HG03342 (cell line): Measurements from ENCODE around the gene ZNF436.
A peak's percentile ranks its signal among the peaks of the same experiment; 100 is the strongest.
"Not testable (repeated sequence)": the region's sequence is repeated elsewhere in the genome, so short reads cannot be mapped to it uniquely, and the experiment has no call there.

Experiments used
- ATAC-seq: cut with Tn5 transposase; IDR thresholded peaks from one replicate; pipeline ENCODE4 v1.9.1; 2021; ENCODE audit warnings: mild to moderate bottlenecking, moderate library complexity; ENCODE audit not compliant: unreplicated experiment

ZNF436 gene

GRCh38 chr1:23393706-23394105, 24.1 kb upstream of the ZNF436 start:
- ATAC-seq = no peak

- no peak for ATAC-seq
Measured at GRCh38 chr1:23392125-23392855, 22.7 kb upstream of the ZNF436 start.

GRCh38 chr1:23389837-23390321, 20.2 kb upstream of the ZNF436 start:
- no peak for ATAC-seq

DNA sequence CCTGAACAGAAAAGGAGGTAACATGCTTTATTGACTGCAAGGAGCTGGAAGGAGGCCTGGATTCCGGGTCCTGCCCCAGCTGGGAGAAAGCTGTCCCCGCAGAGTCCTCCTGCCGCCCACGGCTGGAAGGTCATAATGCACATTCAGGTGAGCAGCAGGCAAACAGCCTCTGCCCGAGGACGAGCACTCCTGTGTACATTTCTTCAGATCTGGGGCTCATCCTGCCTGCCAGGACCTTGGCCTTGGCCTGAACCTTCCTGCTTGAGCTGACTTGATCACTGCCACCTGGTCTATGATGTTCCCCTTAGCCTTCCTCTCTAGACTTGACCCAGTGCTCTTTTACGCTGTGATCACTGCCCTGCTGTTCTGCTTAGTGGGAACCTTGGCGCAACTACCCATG, 17.9 kb upstream of the ZNF436 start:
- no peak for ATAC-seq

DNA sequence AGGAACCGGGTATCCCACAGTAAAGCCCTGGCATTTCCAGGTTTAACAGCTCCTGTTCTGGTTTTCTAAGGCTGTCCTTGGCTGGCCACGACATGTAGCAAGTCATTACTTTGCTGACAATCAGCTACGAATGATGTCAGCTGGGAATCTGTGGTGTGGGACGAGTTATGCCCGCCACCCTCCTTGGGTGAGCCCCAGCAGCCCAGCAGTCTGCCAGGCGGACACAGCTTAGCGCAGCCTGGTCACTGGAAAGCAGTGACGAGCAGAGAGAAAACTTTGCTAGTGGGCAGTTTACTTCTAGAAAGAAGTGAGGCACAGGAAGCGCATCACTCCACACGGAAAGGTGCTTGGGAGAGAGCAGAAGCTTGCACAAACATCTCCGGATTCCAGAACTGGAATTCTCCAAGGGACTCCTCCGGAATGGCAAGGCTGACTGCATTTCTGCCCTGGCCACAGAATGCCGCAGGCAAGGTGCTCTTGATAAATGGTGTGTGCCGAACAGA, 15.5 kb upstream of the ZNF436 start:
- no peak for ATAC-seq

GRCh38 chr1:23384312-23385058, 14.8 kb upstream of the ZNF436 start:
- no peak for ATAC-seq

- ATAC-seq = no peak
Measured at GRCh38 chr1:23383577-23384311, 14.1 kb upstream of the ZNF436 start.

DNA sequence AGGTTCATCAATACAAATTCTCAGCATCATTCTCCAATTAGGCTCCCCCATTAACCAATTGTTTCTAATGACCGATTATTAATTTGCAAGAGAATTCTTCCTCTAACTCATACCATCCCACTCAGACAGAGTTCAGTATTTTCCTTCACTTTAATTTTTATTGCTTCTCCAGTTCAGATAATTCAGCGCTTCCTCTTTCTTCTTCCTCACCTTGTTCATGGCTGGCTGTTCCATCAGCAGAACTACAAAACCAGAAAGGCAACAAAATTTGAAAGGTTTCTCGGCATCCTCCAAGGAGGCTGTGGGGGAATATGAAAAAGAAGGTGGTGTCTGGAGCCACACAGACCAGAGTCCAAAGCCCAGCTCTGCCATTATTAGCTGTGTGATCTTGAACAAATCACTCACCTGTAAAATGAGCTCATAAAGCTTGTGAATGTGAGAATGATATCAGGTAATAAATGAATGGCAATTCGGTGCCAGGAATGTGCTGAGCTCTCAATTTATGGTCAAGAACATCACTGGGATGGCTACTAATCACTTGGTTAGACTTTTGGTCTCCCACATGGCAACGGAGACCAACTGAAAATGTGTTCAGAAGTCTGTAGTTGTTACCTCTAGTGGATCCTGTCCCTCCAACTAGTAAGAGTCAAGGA, 11.7 kb upstream of the ZNF436 start:
- ATAC-seq = no peak

DNA sequence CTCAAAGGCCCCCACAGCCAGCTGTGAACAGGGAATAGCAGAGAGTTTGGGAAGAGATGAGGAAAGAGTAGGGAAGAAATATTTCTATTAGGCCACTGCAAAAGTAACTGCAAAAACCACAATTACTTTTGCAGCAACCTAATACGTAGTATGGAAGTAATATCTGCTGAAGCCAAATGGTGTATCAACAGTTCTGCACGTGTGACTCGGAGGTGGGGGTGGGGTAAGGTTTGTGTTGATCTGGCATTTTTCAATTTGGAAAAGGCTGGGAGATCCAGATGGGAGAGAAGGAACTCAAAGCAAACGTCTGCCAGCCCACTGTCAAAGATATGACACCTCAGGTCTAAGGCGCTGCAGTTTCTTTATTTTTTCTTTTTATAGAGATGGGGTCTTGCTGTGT, 11.1 kb upstream of the ZNF436 start:
- no peak for ATAC-seq

- ATAC-seq = not testable (repeated sequence)
Measured at GRCh38 chr1:23380236-23380635, 10.6 kb upstream of the ZNF436 start.

DNA sequence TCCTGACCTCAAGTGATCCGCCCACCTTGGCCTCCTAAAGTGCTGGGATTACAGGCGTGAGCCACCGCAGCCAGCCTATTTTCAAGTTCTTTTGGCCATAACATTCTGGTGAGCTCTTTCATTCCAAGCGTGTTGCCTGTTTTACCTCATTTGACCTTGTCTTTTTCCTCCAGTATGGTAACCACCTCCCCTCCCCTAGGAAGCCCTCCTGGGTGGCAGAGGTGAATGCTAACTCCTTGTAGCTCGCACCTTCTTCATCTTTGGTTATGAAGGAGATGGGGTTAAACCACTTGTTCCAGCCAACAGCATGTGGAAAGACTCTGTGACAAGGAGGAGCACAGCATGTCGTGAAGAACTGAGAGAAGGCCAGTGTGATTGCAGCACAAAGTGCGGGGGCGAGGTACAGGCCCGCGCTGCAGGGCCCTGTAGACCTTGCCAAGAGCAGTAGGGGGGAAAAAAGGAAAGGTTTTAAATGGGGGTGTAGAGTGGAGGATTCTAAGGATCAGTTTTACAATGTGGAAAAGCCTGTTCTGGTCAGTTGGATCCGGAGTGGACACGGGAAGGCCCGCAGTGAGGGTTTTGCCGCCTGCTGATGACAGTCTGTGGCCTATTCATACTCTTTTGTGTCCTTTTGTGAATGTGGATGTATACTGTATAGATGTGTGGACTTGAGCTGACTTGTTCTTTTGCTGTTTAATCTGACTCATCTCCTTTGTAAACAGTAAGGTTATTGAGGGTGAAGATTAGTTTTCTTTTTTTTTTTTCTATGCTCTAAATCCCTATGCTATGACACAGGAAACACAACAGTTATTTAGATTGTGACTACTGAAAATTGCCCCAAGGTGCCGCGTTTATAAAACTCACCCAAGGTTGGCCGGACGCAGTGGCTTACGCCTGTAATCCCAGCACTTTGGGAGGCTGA, 7.5 kb upstream of the ZNF436 start:
- no peak for ATAC-seq

GRCh38 chr1:23374079-23374735, 4.6 kb upstream of the ZNF436 start:
- not testable (repeated sequence) for ATAC-seq

GRCh38 chr1:23371987-23372880, 2.6 kb upstream of the ZNF436 start:
- no peak for ATAC-seq

DNA sequence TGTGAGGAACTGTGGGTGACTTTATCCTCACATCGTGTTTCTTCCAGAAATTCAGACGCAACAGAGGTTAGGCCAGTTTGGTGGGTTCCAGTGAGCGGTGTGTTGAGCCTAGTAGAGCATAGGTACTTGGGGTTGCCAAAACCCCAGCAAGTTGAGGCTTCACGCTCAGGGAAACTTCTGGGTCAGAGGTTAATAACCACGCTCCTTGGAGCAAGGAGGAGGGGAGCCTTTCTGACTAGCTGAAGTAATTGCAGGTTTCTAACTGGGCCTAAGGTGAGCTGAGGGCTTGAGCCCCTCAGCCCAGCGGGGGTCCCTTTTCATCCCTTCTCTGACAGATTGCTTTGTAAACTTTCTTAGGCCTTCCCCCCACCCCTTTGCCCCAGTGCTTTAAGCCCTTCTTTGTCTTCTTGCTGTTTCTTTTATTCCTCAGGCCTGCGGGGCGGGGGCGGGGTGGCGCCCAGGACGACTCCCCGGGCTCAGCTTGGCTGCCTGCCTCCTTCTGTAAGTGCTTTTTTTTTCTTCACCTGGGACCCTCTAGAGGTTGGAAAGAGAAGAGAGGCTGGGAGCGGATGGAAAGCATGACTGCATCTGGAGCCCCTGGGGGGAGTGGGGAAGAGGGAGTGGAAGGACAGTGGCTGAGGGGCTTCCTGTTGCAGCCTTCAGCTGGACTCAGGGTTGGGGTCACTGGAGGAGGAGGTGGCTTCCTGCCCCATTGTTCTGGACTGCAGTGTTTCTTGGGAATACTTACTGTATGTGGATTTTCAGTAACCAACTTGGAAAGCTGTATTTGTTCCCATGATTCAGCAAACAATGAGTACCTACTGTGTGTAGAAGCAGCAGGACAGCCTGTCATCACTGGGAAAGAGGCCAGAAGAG, 1.3 kb upstream of the ZNF436 start:
- no peak for ATAC-seq

DNA sequence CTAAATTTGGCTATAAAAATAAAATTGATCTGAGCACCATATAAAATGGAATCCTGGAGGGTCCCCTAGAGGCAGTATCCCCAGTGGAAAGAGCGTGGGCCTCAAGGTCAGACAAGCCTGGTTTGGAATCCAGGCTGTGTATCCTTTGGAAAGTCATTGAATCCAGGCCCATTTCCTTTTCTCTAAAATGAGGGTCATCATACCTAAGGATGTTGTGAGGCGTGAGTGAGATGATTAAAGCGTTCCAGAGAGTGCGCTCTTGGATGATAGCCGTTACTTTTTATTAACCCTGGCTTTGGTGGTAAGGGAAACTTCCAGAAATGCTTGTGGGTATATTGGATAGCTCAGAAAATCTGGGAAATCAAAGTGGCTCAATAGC, 683 bp upstream of the ZNF436 start:
- no peak for ATAC-seq

GRCh38 chr1:23368562-23369334, 888 bp downstream of the ZNF436 start:
- ATAC-seq = peak; percentile 70
